ENCODE data around the gene ITIH5.
"Not testable (repeated sequence)": the region's sequence is repeated elsewhere in the genome, so short reads cannot be mapped to it uniquely, and the experiment has no call there.

The ITIH5 gene

DNA sequence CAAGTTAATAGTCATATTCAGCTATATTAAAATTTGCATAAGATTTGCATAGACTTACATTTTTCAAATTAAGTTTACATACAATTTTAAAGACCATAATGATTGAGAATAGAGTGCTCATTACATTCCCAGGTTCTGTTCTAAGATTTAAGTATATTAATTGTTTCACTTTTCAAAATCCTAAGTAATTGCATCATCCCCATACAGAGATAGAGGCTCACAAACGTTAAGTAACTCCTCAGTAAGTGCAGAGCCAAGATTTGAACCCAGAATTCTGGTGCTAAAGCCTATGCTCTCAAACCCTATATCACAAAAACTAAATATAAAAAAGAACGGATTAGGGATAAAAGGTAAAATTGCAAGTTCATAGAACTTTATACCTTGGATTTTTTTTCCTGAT lies 2.1 kb downstream of the ITIH5 start:
- H3K4me3 ChIP-seq = no peak overlapping the region
- H3K27ac ChIP-seq = no peak overlapping the region
- TF ChIP-seq CTCF (IDR thresholded peaks at IDR 0.05) = no peak
- no peak for DNase-seq (ENCODE audit: low spot score)

- H3K4me3 ChIP-seq = no peak overlapping the region
- no peak for DNase-seq (ENCODE audit: low spot score)
- H3K27ac ChIP-seq = no peak overlapping the region
- TF ChIP-seq CTCF (IDR thresholded peaks at IDR 0.05) = no peak
Observed at GRCh38 chr10:7662522-7662921, 4.2 kb downstream of the ITIH5 start.

- no peak for TF ChIP-seq CTCF (IDR thresholded peaks at IDR 0.05)
- Histone ChIP-seq H3K4me3 (no peak overlapping the region), H3K27ac (no peak overlapping the region)
- no peak for DNase-seq (ENCODE audit: low spot score)
Observed at GRCh38 chr10:7659560-7659959, 7.2 kb downstream of the ITIH5 start.

DNA sequence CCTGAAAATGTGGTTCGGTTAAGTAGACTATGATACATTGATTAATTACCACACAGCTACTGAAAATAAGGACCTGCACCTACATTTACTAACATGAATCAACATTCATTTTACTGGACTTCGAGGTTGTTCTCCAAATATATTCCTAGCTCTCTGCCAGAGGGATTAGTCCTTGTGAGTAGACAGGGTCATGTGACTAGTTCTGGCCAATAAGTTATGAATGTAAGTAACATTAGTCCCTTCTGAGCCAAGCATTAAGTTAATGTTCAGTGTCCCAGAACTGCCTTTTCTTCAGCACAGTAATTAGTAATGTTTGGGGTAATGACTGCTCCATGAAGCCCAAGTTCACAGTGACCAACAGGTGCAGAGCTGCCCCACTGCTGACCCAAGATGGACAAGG lies 9.2 kb downstream of the ITIH5 start:
- DNase-seq (ENCODE audit: low spot score) = no peak
- Histone ChIP-seq H3K4me3 (no peak overlapping the region), H3K27ac (no peak overlapping the region)
- no peak for TF ChIP-seq CTCF (IDR thresholded peaks at IDR 0.05)

GRCh38 chr10:7657079-7657478 lies 9.7 kb downstream of the ITIH5 start:
- H3K27ac ChIP-seq; H3K4me3 ChIP-seq; DNase-seq (ENCODE audit: low spot score): not testable (repeated sequence)

DNA sequence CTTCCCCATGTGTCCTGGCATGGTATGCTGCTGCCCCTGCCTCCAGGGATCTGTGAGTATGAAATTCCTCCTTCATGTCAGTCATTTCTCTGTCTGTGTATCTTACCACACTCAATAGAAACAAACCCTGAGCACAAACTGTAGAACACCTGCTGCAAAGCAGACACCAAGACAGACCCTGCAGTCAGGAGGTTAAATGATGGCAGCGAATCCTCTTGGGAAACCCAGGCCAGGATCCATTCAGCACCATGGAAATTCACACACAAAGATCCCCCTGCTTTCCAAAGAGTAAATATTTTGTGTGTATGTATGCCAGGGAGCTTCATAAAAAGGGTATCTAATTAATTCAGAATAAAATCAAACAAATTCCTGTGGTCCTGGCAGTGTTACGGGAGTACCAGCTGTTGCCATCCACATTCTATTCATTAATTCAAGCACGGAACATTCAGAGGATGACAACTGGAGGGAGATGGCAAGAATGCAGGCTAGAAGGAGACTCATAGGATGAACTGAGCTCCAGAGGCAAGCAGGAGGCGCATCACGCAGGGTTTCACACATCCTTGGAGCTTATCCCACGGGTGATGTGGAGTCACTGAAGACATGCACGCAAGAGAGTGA lies 14.8 kb downstream of the ITIH5 start:
- no peak overlapping the region for H3K4me3 ChIP-seq
- no peak for TF ChIP-seq CTCF (IDR thresholded peaks at IDR 0.05)
- no peak for DNase-seq (ENCODE audit: low spot score)
- no peak overlapping the region for H3K27ac ChIP-seq

DNA sequence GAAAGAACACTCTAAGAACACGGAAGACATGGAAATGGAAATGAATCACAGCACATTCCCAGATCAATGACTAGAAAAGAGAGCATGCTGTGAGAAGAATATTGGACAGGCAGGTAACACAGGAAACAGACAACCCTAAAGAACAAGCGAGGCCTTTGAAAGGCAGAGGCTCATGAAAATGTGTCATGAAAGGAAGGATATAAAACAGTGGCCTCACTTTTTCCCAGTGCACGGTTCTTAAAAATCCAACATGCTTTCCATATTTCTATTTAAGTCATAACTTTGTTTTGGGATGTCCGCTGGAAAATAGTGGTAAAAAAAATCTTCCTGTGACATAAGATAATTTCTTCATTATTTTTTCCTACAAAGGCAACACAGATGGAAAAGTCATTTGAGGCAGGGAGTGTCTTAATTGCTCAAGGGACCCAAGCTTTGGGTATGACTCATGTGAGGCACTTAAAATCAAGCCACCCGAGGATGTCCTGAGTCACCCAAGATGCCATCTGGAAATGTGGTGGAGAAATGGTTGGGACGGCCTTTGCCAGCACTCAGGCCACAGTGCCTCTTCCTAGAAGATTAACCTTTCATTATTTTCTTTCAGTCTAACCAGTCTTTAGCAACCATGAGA lies 17.0 kb downstream of the ITIH5 start:
- H3K4me3 ChIP-seq = no peak overlapping the region
- DNase-seq (ENCODE audit: low spot score) = no peak
- peak overlapping the region in 1 of 2 donors; percentile 57 for H3K27ac ChIP-seq
- TF ChIP-seq CTCF (IDR thresholded peaks at IDR 0.05) = no peak
